Measurements from ENCODE around the gene SNU13. TPM values are rescaled to one million over a fixed set of nuclear protein-coding genes. Genes with fewer than 3 reads are reported as not detected.

The SNU13 gene
- total and polyA plus RNA-seq, 2 donors (not counting 1 experiment from before 2014, with no cell fraction given): 99.0 to 114 TPM

GRCh38 chr22:41702763-41703162, 14.1 kb upstream of the SNU13 start:
- POLR2A ChIA-PET: interaction anchor here (0.6 to 0.7 kb wide), 2 partner anchors 242 to 1173 kb away, joined by 3 to 9 read pairs; no protein-coding TSS in a partner anchor
- whole genome bisulfite sequencing (ENCODE audit: insufficient coverage): 99% methylated on average over 7 of the region's 9 CpGs

GRCh38 chr22:41700108-41700364, 11.4 kb upstream of the SNU13 start:
- ATAC-seq (ENCODE audit: low read depth): no peak
- Histone ChIP-seq H3K9me3 (ENCODE audit: control extremely low read depth in 1 of 3, control insufficient read depth in 2 of 3, insufficient read depth in 1 of 3, low read length in 2 of 3) (no peaks in the 10 kb centered on the region), H3K9ac (ENCODE audit: low read length) (no peak overlapping the region), H2AFZ (ENCODE audit: insufficient read depth, low read depth, low read length, poor library complexity, severe bottlenecking) (no peak overlapping the region), H3K36me3 (replicated peaks in 1 of 2; ENCODE audit: control extremely low read depth in 1 of 2, control insufficient read depth in 1 of 2, extremely low read depth in 1 of 2, insufficient read depth in 2 of 2, low read length in 1 of 2) (no peaks in the 10 kb centered on the region), H3K27me3 (replicated peaks in 1 of 4; ENCODE audit: control extremely low read depth in 1 of 4, control insufficient read depth in 3 of 4, insufficient read depth in 4 of 4, low read length in 3 of 4) (no peaks in the 10 kb centered on the region), H4K20me1 (ENCODE audit: control insufficient read depth, insufficient read depth, low read length, poor library complexity, severe bottlenecking) (no peaks in the 10 kb centered on the region), H3K4me1 (ENCODE audit: control insufficient read depth in 2 of 2, insufficient read depth in 2 of 2, low read length in 2 of 2) (peaks cover 8 to 18% of the 10 kb centered on the region in 2 donors), H3K4me3 (ENCODE audit: control extremely low read depth in 1 of 5, extremely low read depth in 1 of 5, insufficient read depth in 1 of 5, low read depth in 2 of 5, low read length in 4 of 5) (no peak overlapping the region), H3K4me2 (replicated peaks; ENCODE audit: low read depth, low read length, poor library complexity, severe bottlenecking) (no peak overlapping the region), H3K79me2 (ENCODE audit: control insufficient read depth, insufficient read depth, low read length) (peaks cover 7% of the 10 kb centered on the region), H3K27ac (ENCODE audit: low read length in 2 of 2) (no peak overlapping the region)
- intact Hi-C loops (cut with micrococcal nuclease): no loop called here
- no peak for DNase-seq
- TF ChIP-seq EZH2 (IDR thresholded peaks at IDR 0.05; ENCODE audit: borderline replicate concordance, insufficient read depth, low read depth, low read length, poor library complexity, severe bottlenecking): no peak
- TF ChIP-seq, protein P1, sequence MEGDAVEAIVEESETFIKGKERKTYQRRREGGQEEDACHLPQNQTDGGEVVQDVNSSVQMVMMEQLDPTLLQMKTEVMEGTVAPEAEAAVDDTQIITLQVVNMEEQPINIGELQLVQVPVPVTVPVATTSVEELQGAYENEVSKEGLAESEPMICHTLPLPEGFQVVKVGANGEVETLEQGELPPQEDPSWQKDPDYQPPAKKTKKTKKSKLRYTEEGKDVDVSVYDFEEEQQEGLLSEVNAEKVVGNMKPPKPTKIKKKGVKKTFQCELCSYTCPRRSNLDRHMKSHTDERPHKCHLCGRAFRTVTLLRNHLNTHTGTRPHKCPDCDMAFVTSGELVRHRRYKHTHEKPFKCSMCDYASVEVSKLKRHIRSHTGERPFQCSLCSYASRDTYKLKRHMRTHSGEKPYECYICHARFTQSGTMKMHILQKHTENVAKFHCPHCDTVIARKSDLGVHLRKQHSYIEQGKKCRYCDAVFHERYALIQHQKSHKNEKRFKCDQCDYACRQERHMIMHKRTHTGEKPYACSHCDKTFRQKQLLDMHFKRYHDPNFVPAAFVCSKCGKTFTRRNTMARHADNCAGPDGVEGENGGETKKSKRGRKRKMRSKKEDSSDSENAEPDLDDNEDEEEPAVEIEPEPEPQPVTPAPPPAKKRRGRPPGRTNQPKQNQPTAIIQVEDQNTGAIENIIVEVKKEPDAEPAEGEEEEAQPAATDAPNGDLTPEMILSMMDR (IDR thresholded peaks at IDR 0.05): no peak
- Mint-ChIP-seq H3K4me1 (peaks cover 9% of the 10 kb centered on the region), H3K27ac (no peak overlapping the region), H3K27me3 (no peaks in the 10 kb centered on the region), H3K9me3 (ENCODE audit: insufficient read depth) (no peaks in the 10 kb centered on the region), H3K4me3 (no peak overlapping the region)
- over 99% methylated on average over 14 of the region's 16 CpGs for WGBS (ENCODE audit: insufficient coverage)
- POLR2A ChIA-PET: interaction anchor here (2.1 kb wide), 1 partner anchor 11 kb away, joined by 11 read pairs; the partner anchor contains the start of gene SNU13
- CTCF ChIA-PET: interaction anchor here (3.8 to 4.6 kb wide), 4 partner anchors 12 to 251 kb away, joined by 36 to 56 read pairs (median 49); partner anchors contain the start of genes CCDC134, SMIM45 and SNU13

More at GRCh38 chr22:41702763-41703162, 14.1 kb upstream of the SNU13 start:
- no peak overlapping the region for H3K27ac ChIP-seq (ENCODE audit: low read length in 2 of 2)
- no peaks in the 10 kb centered on the region for H3K9me3 ChIP-seq (ENCODE audit: control extremely low read depth in 1 of 3, control insufficient read depth in 2 of 3, insufficient read depth in 1 of 3, low read length in 2 of 3)
- Mint-ChIP-seq H3K27ac (no peak overlapping the region), H3K4me1 (peaks cover 3% of the 10 kb centered on the region), H3K9me3 (ENCODE audit: insufficient read depth) (no peaks in the 10 kb centered on the region), H3K4me3 (no peak overlapping the region), H3K27me3 (no peaks in the 10 kb centered on the region)
- H4K20me1 ChIP-seq (ENCODE audit: control insufficient read depth, insufficient read depth, low read length, poor library complexity, severe bottlenecking): no peaks in the 10 kb centered on the region
- H3K4me2 ChIP-seq (replicated peaks; ENCODE audit: low read depth, low read length, poor library complexity, severe bottlenecking): no peak overlapping the region
- no peak overlapping the region for H3K9ac ChIP-seq (ENCODE audit: low read length)
- DNase-seq (no peak), ATAC-seq (ENCODE audit: low read depth) (no peak)
- no peak overlapping the region for H3K4me3 ChIP-seq (ENCODE audit: control extremely low read depth in 1 of 5, extremely low read depth in 1 of 5, insufficient read depth in 1 of 5, low read depth in 2 of 5, low read length in 4 of 5)
- no peaks in the 10 kb centered on the region for H3K36me3 ChIP-seq (replicated peaks in 1 of 2; ENCODE audit: control extremely low read depth in 1 of 2, control insufficient read depth in 1 of 2, extremely low read depth in 1 of 2, insufficient read depth in 2 of 2, low read length in 1 of 2)
- intact Hi-C loops (cut with micrococcal nuclease): no loop called here
- TF ChIP-seq EZH2 (IDR thresholded peaks at IDR 0.05; ENCODE audit: borderline replicate concordance, insufficient read depth, low read depth, low read length, poor library complexity, severe bottlenecking): no peak
- TF ChIP-seq, protein P1 (IDR thresholded peaks at IDR 0.05): no peak
- H3K4me1 ChIP-seq (ENCODE audit: control insufficient read depth in 2 of 2, insufficient read depth in 2 of 2, low read length in 2 of 2): peaks cover 0 to 8% of the 10 kb centered on the region in 2 donors
- CTCF ChIA-PET: interaction anchor here (0.8 kb wide), 1 partner anchor 96 kb away, joined by 3 read pairs; no protein-coding TSS in a partner anchor
- H2AFZ ChIP-seq (ENCODE audit: insufficient read depth, low read depth, low read length, poor library complexity, severe bottlenecking): no peak overlapping the region
- H3K79me2 ChIP-seq (ENCODE audit: control insufficient read depth, insufficient read depth, low read length): peaks cover under 1% of the 10 kb centered on the region
- H3K27me3 ChIP-seq (replicated peaks in 1 of 4; ENCODE audit: control extremely low read depth in 1 of 4, control insufficient read depth in 3 of 4, insufficient read depth in 4 of 4, low read length in 3 of 4): peaks cover 0 to 2% (median 0%) of the 10 kb centered on the region in 4 experiments

Measured in B cell (primary cell).